NCI-H345 treated with DMSO at 0.1 percent for 48 hours (cell line): ENCODE measurements around the gene SYTL2.

Source experiments
- DNase-seq: peaks from one replicate; lab custom pipeline; 2025; ENCODE audit not compliant: unreplicated experiment; lab: John Stamatoyannopoulos, UW

SYTL2 gene

GRCh38 chr11:85827748-85828639 lies 17.1 kb upstream of the SYTL2 start:
- DNase-seq: no peak

DNA sequence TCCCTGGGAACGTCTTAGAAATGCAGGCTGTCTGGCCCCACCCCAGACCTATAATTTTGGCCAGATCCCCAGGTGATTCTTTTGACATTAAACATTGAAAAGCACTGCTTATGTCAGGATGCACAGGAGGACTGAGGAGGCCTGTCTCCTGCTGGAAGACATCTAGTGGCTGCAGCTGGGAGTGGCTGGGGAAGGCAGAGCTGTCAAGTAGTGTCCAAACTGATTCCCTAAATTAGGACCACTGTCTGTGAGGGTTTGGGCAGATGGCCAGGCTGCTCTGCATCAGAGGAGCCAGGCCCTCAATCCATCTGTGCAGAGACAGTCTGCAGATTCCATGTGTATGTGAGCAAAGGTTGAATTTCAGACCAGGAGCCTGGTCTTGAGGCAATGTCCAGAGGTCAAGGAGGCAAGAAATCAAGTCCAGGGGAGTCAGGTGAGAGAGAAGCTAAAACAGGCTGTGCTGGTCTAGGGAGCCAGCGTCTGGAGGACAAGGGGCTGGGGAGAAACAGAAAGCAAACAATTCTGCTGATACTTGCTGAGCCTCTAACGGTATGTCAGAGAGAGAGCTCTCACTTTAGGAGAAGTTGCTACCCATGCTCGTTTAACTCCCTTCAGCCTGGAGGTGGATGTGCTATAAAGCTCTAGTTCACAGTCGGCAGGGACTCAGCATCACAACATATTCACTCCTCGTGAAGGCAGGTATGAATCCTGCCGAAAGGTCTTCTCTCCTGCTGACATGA lies 15.3 kb upstream of the SYTL2 start:
- DNase-seq: no peak

DNA sequence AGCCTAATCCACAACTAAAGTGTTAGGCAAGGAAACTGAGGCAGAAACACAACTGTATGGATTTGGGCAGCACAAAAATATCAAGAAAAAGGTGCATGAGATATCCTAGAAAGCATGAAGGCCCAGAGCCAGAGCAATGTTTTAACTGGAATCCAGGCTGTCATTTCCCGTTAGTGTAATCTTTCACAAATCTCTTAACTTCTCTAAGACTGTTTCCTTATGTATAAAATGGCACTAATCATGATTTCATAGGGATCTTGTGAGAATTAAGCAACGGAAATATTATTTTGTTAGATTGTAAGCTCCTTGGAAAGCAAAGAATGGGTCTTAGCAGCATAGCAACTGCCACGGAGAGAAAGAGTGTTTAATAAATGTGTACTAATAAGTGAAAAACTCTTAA lies 14.7 kb upstream of the SYTL2 start:
- DNase-seq: no peak

DNA sequence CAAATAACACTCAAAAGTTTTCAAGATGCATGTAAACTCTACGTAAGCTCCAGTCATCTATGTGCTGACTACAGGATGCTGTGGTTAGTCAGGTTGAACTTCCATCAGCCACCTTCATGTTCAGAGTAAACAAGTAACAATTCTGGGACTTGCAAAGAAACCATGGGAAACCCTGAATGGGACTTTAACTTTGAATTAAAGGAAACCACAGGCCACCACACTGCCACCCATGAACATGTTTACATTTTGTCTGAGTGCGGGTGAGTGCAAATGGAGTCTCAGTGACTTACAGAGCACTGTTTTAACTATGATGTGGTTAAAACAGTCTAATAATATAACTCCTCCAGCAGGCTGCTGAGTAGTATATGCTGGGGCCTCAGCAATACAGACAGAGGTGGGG lies 12.9 kb upstream of the SYTL2 start:
- no peak for DNase-seq

GRCh38 chr11:85822814-85823213 lies 11.9 kb upstream of the SYTL2 start:
- DNase-seq: no peak

- DNase-seq: no peak
These were observed 10.7 kb upstream of the SYTL2 start for GRCh38 chr11:85821636-85822035.

DNA sequence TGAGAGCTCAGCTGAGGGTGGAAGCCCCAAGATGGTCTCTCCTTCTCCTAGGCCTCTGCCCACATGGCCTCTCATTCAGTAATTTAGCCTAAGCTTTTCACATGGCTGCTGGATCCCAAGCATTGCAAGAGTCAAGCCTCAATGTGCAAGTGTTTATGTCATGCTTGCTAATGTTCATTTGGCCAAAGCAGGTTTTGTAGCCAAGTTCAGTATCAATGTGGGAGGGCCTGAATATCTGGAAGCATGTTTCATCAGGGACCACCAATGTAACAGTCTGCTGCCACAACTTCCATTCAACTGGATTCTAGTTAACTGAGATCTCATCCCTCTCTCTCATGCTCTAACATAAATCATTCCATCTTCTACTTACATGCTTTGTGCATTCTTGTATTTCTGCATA lies 8.5 kb upstream of the SYTL2 start:
- DNase-seq: no peak

- no peak for DNase-seq
These were observed 4.4 kb upstream of the SYTL2 start for GRCh38 chr11:85815186-85815931.

DNA sequence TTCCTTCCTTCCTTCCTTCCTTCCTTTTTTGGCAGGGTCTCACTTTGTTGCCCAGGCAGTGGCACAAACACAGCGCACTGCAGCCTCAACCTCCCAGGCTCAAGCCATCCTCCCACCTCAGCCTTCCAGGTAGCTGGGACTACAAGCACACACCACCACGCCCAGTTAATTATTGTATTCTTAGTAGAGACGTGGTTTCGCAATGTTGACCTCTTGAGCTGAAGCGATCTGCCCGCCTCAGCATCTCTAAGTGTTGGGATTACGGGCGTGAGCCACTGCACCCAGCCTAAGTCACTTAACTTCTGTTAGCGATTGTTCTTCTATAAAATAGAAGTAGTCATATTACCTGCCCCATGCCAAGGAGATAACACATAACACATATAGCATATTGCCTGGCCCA lies 2.8 kb upstream of the SYTL2 start:
- DNase-seq: no peak

GRCh38 chr11:85811624-85812023 lies 683 bp upstream of the SYTL2 start:
- no peak for DNase-seq

DNA sequence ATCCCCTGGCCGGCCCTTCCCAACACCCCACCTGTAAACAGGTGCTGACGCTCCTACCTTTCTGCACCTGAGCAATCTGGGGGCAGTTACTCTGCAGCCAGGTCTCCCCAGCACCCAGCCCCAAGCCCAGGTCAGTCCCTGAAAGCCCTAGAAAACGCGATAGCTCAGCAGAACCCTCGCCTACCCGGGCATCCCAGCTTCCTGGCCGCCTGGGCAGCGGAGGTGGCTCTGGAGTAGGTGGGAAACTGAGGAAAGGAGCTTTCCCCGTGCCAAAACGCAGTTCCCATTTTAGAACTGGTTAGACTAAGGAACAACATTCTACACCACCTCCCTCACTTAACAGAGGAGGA lies 445 bp downstream of the SYTL2 start:
- DNase-seq: no peak

DNA sequence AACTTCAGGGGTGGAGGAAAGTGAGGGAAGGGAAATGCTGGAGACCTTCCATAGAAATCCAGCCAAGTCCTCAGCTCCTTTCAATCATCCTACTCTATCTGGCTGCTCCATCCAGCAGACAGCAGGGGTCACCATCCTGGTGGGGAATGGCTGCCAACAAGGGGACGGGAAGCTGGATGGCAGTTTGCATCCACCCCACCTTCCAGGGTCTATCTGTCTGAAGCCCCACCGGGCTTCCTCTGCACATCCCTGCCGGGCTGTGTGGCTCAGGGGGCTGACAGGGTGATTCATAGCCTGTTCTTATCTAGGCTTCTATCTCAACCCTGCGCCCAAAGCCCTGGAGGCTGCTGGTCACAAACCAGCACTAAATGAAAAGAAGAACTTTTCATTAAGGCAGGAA lies 1.1 kb downstream of the SYTL2 start:
- no peak for DNase-seq

GRCh38 chr11:85809191-85809590 lies 1.8 kb downstream of the SYTL2 start:
- no peak for DNase-seq

- DNase-seq: no peak
These were observed 4.1 kb downstream of the SYTL2 start for GRCh38 chr11:85806876-85807275.

- no peak for DNase-seq
These were observed 4.9 kb downstream of the SYTL2 start for GRCh38 chr11:85806016-85806415.

GRCh38 chr11:85805387-85805786 lies 5.6 kb downstream of the SYTL2 start:
- DNase-seq: no peak

DNA sequence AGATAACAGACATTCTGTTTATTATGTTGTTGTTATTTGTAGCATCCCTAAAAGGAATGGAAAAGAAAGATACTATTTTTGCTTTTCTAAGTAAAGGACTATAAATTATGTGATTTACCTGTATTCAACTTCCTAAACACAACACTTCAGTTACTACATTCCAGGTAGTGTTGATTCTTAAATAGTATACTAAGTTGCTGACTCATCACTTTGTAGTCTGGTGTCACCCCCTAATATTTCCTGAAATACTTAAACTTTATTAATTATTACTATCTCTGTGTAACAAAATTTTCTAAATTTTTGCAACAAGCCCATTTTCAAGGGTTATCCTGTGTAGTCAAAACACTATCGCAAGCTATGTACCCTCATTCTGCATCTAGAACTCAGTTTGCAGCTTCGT lies 7.0 kb downstream of the SYTL2 start:
- no peak for DNase-seq

- no peak for DNase-seq
These were observed 7.6 kb downstream of the SYTL2 start for GRCh38 chr11:85803303-85803702.

DNA sequence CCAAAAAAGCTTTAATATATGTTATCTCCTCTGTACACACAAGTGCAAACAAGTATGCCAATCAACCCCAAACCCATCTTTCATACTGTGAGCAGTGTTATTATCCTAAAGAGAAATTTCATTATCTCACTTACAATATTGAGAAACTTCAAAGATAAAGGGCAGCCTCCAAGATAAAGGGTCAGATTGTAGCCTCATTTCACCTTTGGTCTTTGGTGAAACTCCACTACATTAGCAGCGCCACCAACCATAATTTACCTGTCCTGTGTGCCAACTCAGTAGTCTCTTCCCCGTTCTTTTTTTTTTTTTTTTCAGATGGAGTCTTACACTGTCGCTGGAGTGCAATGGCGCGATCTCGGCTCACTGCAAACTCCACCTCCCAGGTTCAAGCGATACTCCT lies 9.4 kb downstream of the SYTL2 start:
- no peak for DNase-seq

GRCh38 chr11:85800595-85801342 lies 10.2 kb downstream of the SYTL2 start:
- DNase-seq: no peak

DNA sequence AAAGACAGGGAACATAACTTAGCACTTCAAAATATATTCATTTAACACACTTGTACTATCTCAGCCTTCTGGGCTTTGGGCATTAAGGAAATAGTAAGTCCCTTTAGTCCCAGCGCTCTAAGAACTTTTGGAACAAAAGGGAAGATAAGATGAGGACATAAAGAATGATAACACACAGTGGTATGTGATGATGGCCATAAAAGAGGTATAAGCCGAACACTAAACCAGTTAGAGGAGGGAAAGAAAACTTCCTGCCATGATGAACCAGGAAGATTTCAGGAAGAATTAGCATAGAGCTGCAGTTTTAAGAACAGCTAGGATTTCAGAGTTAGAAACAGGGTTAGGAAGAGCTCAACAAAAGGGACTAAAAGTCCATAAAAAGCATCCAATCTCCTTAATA lies 11.8 kb downstream of the SYTL2 start:
- no peak for DNase-seq
